NB4 (cell line): ENCODE data around the gene TRPV3.

Experiments
- DNase-seq: peaks from one replicate; pipeline ENCODE4 v3.0.0; 2010; ENCODE audit warnings: low read depth
- H3K4me3 ChIP-seq: one replicate; pipeline ENCODE4 v1.5.1; 2011; ENCODE audit warnings: mild to moderate bottlenecking, low read depth, low read length, moderate library complexity
- MYC ChIP-seq: IDR thresholded peaks from 2 replicates; pipeline ENCODE4 v1.6.1; 2011; ENCODE audit warnings: low read depth, low read length
- POLR2A ChIP-seq: IDR thresholded peaks from 2 replicates; pipeline ENCODE4 v1.6.1; 2011; ENCODE audit warnings: mild to moderate bottlenecking; ENCODE audit not compliant: insufficient read length; ENCODE audit errors: extremely low read depth
- TF ChIP-seq, protein P1 (sequence below): IDR thresholded peaks from 2 replicates; pipeline ENCODE4 v1.6.1; 2011; ENCODE audit warnings: low read depth, low read length
- TF ChIP-seq, protein P2 (sequence below): IDR thresholded peaks from one replicate; pipeline ENCODE4 v1.5.1; 2012; ENCODE audit warnings: low read depth, low read length

Gene TRPV3

DNA sequence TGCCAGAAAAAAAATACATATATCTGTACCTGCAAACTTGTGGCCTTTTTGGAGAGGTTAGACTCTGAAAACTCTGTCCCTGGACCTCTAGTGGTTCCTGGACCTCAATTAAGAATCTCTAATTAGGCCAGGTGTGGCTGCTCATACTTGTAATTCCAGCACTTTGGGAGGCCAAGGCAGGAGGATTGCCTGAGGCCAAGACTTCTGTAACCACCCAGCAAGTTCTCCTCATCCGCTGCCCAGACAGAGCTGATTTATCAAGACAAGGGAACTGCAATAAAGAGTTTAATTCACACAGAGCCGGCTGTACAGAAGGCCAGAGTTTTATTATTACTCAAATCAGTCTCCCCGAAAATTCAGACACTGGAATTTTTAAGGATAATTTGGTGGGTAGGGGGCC is 77.6 kb downstream of the TRPV3 start:
- TF ChIP-seq, protein P1, sequence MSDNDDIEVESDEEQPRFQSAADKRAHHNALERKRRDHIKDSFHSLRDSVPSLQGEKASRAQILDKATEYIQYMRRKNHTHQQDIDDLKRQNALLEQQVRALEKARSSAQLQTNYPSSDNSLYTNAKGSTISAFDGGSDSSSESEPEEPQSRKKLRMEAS, result no peak
- TF ChIP-seq, protein P2, sequence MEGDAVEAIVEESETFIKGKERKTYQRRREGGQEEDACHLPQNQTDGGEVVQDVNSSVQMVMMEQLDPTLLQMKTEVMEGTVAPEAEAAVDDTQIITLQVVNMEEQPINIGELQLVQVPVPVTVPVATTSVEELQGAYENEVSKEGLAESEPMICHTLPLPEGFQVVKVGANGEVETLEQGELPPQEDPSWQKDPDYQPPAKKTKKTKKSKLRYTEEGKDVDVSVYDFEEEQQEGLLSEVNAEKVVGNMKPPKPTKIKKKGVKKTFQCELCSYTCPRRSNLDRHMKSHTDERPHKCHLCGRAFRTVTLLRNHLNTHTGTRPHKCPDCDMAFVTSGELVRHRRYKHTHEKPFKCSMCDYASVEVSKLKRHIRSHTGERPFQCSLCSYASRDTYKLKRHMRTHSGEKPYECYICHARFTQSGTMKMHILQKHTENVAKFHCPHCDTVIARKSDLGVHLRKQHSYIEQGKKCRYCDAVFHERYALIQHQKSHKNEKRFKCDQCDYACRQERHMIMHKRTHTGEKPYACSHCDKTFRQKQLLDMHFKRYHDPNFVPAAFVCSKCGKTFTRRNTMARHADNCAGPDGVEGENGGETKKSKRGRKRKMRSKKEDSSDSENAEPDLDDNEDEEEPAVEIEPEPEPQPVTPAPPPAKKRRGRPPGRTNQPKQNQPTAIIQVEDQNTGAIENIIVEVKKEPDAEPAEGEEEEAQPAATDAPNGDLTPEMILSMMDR, result no peak
- TF ChIP-seq POLR2A (no peak), MYC (no peak)
- no peak for DNase-seq
- H3K4me3 ChIP-seq, result no peak overlapping the region

DNA sequence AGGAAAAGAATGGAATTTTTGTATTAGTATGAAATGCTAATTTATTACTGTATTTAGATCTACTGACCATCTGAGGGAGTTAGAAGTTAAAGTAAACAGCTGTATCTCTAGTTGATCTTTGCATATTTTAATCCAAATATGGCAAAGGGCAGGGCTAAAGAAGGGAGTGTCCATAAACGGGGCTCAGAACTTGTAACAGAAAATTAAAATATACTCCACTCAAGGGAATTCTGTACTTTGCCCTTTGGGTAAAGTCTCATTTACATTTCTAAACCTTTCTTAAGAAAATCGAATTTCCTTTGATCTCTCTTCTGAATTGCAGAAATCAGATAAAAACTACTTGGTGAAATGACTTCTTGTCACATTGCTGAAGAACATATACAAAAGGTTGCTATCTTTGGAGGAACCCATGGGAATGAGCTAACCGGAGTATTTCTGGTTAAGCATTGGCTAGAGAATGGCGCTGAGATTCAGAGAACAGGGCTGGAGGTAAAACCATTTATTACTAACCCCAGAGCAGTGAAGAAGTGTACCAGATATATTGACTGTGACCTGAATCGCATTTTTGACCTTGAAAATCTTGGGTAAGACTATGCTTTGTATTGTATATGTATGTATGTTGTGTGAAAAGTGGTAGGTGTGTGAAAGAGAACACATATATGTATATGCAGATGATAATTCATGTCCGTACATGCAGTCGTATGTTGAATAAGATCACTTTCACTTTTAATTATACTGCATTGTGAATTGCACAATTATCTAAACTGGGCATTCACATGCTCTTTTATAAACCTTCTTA is 81.6 kb downstream of the TRPV3 start, which contains the start of gene ASPA:
Gene ASPA, plus strand, starts transcription at position 186 of the 799 bp plus-strand sequence. Its CDS starts 163 bp downstream, at position 349.
- DNase-seq, result no peak
- TF ChIP-seq, protein P1, result no peak
- no peak for TF ChIP-seq MYC
- TF ChIP-seq, protein P2, result no peak
- no peak for TF ChIP-seq POLR2A
- H3K4me3 ChIP-seq, result no peak within 1 kb of the TSS

DNA sequence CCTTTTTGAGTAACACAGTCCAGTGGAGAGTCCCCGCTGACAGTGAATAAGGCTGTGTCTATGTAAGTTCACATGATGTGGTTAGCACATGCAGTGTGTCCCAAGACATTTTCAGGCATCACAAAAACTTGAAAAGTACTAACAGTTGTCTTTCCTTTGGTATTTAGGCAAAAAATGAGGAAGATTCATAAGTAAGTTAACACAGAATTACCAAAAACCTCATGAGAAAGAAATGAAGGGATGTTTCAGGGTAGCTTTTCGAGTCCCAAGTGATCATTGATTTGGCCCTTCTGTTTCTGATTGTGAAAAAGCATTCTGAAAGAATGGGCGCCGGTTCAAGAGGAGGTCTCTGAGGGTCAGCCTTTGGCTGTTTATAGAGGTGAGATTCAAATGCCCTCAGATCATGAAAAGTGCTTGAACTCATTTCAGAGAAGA is 82.3 kb downstream of the TRPV3 start:
- no peak overlapping the region for H3K4me3 ChIP-seq
- DNase-seq, result no peak

DNA sequence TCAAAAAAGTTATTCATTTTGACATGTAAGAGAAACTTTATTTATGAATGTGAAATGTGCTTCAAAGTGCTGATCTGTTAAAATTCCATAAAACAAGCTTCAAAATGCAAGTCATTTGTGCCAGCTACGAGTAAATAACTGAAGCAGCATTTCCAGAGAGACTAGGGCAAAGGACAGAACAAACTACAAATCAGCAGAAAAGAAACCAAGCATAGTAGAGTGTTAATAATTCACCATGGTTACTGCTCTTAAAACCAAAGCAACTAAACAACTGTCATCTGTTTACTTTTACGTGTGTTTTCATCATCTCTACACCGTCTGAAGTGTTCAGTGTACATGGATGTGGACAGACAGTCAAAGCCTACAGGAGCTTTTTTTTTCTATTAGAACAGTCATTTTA is 83.4 kb downstream of the TRPV3 start:
- TF ChIP-seq POLR2A, result no peak
- TF ChIP-seq, protein P1, result no peak
- TF ChIP-seq, protein P2, result no peak
- TF ChIP-seq MYC, result no peak
- DNase-seq, result no peak
- no peak overlapping the region for H3K4me3 ChIP-seq

More for the DNA sequence above, 82.3 kb downstream of the TRPV3 start:
- TF ChIP-seq MYC (no peak), POLR2A (no peak)
- TF ChIP-seq, protein P2, result no peak

DNA sequence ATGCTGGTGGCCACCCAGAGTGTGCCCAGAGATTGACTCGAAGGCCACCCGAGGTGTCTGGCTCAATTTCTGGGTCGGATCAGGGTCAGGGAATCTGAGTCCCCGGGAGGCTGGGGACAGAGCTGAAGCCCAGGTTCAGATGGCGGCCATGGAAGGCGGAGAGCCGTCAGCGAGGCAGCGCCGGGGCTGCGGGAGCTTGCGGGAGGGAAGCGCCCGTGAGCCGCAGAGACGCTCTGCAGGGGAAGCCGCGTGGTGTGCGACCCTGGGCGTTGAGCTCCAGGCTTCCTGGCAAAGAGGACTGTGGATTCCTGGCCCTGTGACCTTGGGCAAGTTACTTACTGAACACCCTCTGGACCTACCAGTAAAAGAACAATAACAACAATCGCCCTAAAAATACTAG is 85.5 kb downstream of the TRPV3 start:
- no peak overlapping the region for H3K4me3 ChIP-seq
- no peak for DNase-seq
- no peak for TF ChIP-seq MYC
- TF ChIP-seq, protein P2, result no peak
- TF ChIP-seq, protein P1, result no peak
- TF ChIP-seq POLR2A, result no peak
